ES-I3 (cell line): Measurements from ENCODE around the gene IDI2.

Source experiments
- H3K36me3 ChIP-seq: 2 replicates; pipeline ENCODE4 v1.6.1; 2013; ENCODE audit warnings: mild to moderate bottlenecking, low read length, control low read depth, moderate library complexity; ENCODE audit not compliant: insufficient read depth
- H3K4me1 ChIP-seq: 2 replicates; pipeline ENCODE4 v1.6.1; 2013; ENCODE audit warnings: mild to moderate bottlenecking, control low read depth, low read length; ENCODE audit not compliant: insufficient read depth
- H3K9ac ChIP-seq: 2 replicates; pipeline ENCODE4 v1.6.1; 2013; ENCODE audit warnings: low read depth, mild to moderate bottlenecking, low read length, moderate library complexity
- H3K9me3 ChIP-seq: 2 replicates; pipeline ENCODE4 v1.6.1; 2013; ENCODE audit warnings: mild to moderate bottlenecking, low read length, moderate library complexity; ENCODE audit not compliant: control insufficient read depth, insufficient read depth

Gene IDI2

DNA sequence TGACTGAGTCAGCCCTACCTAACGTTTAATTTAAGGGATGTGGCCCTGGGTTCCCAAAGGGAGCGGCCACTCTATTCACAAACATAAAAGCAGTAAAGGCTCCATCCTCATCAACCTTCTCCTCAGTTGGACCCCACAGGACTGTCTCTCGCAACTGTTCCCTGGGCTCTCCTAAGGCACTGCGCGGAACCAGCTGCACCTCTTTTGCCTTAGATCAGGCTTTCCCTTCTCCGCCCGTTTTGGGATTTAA, 38.1 kb downstream of the IDI2 start:
- H3K4me1 ChIP-seq = peaks cover 3% of the 10 kb centered on the region; the same call in 1 of the 2 replicates
- peaks cover 2% of the 10 kb centered on the region; the same call in 1 of the 2 replicates for H3K9me3 ChIP-seq
- H3K36me3 ChIP-seq = peaks cover under 1% of the 10 kb centered on the region; the same call in 1 of the 2 replicates
- peak overlapping the region; percentile 95 for H3K9ac ChIP-seq

DNA sequence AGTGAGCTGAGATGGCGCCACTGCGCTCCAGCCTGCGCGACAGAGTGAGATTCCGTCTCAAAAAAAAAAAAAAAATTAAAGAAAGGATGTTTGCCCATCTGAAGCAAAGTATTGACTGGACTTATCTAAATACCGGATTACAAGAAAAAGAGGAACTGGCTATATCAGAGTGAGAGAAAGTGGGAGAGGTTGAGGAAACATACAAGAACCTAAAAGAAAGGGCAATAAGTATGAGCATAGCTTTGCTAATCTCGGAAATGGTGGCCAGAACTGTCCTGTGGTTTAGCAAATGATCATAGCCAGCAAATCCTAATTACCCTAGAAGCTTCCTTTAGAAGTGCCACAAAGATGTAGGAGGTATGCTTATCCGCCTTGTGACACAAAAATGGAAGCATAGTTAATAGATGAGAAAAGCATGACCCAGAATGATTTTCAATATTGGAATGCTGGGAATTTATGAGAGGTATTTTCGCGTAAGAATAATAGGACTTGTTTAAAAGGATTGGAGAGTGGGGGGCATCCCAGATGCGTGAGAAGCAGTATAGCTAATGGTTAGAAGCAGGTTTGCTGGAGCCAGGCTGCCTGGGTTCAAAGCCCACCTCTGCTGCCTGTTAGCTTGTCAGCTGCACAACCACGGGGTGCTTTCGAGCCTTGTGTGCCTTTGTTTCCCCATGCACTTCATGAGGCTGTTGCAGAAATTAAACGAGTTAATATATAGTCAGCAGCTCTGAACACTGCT, 38.6 kb downstream of the IDI2 start:
- Histone ChIP-seq H3K9me3 (peaks cover 2% of the 10 kb centered on the region; the same call in 1 of the 2 replicates), H3K9ac (peak overlapping the region; percentile 95), H3K36me3 (no peaks in the 10 kb centered on the region), H3K4me1 (peaks cover 3% of the 10 kb centered on the region; the same call in 1 of the 2 replicates)

DNA sequence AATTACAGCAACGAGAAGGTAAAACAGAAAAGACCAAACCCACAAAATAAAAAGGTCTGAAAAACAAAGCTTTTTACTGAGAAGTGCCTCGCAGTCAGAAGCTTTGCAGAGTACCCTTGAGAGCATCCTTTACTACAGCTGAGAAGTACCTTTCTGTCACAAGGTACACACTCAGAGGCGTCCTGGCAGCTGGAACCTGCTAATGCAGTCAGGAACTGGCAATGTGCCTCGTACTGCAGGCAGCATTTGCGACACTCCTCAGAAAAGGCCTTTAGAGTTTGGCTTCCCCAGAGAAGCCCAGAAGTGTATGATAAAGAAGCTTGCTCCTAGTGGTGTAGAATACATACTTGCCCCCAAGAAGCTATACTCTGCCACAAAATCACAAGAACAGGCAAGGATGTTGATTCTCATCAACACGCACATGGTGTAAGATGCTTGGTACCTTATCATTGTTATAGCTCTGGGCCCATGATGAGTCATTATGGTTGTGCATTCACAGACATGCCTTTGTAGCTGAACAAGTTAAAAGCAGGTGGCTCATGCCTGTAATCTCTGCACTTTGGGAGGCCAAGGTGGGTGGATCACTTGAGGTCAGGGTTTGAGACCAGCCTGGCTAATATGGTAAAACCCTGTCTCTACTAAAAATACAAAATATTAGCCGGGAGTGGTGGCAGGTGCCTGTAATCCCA, 39.4 kb downstream of the IDI2 start:
- Histone ChIP-seq H3K4me1 (peaks cover 3% of the 10 kb centered on the region; the same call in 1 of the 2 replicates), H3K9ac (no peak overlapping the region), H3K36me3 (no peaks in the 10 kb centered on the region), H3K9me3 (peaks cover 2% of the 10 kb centered on the region; the same call in 1 of the 2 replicates)

DNA sequence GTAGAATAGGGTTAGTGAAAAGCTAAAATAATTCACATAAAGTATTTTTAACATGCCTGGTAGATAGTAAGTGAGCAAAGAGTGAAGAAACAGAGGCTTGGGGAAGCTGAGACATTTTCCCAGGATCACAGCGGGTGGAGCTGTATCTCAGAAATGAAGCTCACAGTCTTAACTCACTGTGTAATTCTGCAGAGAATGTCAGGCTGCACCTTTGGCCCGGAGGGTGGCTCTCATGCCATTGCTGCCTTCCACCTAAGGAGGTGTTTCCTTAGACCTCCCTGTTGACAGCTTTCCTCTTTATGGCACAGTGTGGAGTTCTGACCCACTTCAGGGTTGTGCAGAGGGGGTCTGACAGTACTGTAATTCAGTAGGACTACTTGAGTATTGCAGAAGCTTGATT, 40.3 kb downstream of the IDI2 start:
- Histone ChIP-seq H3K9ac (no peak overlapping the region), H3K4me1 (peaks cover 3% of the 10 kb centered on the region; the same call in 1 of the 2 replicates), H3K36me3 (no peaks in the 10 kb centered on the region), H3K9me3 (peaks cover 11% of the 10 kb centered on the region)

DNA sequence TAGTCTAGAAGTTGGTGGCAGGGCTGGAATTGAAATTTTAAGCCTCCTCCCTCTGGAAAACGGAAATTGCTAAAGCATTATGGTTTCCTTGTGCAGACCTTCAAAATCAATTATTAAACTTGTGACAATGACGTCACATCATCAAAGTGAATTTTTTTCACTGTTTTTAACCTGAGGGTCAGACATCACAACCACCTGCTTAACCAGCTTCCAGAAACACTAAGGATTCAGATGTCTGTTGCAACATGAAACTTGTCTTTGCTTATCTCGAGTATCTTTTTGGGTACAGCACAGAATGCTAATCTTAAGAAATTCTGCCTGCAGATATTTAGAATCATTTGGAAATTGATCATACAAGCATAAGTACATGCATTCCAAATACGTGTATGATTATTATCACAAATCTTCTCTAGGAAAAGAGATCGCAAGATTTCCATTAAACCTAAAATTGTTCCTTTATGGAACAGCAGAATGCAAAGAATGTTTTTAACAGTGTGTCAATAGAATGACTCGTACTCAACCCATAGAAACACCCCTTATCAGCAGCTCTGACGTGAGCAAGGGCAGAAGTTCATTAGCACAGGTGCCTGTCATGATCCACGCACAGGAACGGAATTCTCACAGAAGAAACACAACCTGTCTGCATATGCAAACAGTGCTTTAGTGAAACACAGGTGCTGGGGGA, 41.5 kb downstream of the IDI2 start:
- Histone ChIP-seq H3K4me1 (0 out of 2 replicates have a peak, but pooled peaks cover 3% of the 10 kb centered on the region), H3K36me3 (no peaks in the 10 kb centered on the region), H3K9ac (no peak overlapping the region), H3K9me3 (peaks cover 22% of the 10 kb centered on the region)

DNA sequence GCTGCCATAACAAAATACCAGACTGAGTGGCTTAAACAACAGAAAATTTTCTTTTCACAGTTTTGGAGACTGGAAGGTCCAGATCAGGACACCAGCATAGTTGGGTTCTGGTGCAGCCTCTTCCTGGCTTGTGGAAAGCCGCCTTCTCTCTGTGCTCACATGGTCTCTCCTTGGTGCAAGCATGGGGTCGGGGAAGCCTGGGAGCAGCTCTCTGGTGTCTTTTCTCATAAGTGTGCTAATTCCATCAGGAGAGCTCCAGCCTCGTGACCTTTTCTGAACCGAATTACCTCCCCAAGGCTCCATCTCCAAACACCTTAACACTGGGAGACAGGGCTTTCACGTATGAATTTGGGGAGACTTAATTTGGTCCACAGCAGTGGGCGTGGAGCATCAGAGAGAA, 42.3 kb downstream of the IDI2 start:
- Histone ChIP-seq H3K9ac (no peak overlapping the region), H3K4me1 (0 out of 2 replicates have a peak, but pooled peaks cover 3% of the 10 kb centered on the region), H3K36me3 (no peaks in the 10 kb centered on the region), H3K9me3 (peaks cover 28% of the 10 kb centered on the region)

DNA sequence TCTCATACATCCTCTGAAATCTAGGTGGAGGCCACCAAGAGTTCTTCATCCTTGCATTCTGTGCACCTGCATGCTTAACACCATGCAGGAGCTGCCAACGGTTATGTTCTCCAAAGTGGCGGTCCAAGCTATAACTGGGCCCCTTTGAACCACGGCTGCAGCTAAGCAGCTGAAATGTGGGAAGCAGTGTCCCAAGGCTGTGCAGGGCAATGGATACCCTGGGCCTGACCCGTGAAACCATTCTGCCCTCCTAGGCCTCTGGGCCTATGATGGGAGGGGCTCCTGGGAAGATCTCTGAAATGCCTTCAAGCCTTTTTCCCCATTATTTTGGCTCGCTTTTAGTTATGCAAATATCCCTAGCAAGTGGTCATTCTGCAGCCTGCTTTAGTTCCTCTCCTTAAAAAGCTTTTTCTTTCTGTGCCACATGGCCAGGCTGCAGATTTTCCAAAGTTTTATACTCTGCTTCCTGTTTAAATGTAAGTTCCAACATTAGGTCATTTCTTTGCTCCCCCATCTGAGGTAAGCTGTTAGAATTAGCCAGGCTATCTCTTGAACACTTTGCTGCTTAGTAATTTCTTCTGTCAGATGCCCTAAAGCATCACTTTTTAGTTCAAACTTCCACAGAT, 45.1 kb downstream of the IDI2 start:
- Histone ChIP-seq H3K9me3 (peaks cover 31% of the 10 kb centered on the region), H3K4me1 (no peaks in the 10 kb centered on the region), H3K36me3 (no peaks in the 10 kb centered on the region), H3K9ac (no peak overlapping the region)

DNA sequence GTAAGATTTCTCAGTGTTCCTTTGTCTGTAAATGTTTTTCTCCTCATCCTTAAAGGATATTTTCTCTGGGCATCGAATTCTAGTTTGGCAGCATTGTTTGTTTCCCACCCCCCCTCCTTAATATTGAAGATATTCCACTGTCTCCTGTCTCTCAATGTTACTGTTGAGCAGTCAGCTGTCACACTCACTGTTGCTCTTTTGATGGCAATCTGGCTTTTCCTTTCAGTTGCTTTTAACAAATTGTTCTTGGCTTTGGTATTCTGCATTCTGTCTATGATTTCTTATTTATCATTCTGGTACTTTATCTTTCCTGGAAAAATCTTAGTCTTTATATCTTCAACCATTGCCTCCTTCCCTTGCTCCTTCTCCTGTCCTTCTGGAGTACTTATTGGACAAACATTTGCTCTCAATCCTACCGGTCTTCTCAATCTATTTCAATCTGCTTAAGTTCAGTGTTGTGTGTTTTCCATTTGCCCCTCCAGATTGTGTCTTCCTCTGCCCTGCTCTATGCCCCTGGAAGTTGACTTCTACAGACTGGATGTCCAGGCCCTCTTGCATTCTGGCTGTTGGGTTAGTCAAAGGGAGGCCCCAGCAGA, 46.7 kb downstream of the IDI2 start:
- no peak overlapping the region for H3K9ac ChIP-seq
- H3K4me1 ChIP-seq = no peaks in the 10 kb centered on the region
- H3K9me3 ChIP-seq = peaks cover 31% of the 10 kb centered on the region
- no peaks in the 10 kb centered on the region for H3K36me3 ChIP-seq

DNA sequence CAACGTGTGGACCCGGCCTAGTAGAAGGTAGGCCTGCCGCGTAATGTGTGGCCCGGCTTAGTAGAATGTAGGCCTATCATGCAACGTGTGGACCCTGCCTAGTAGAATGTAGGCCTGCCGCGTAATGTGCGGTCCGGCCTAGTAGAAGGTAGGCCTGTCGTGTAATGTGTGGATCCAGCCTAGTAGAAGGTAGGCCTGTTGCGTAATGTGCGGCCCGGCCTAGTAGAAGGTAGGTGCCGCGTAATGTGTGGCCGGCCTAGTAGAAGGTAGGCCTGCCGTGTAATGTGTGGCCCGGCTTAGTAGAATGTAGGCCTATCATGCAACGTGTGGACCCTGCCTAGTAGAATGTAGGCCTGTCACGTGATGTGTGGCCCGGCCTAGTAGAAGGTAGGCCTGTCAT, 49.3 kb downstream of the IDI2 start:
- Histone ChIP-seq H3K36me3 (no peaks in the 10 kb centered on the region; the same call in 1 of the 2 replicates), H3K9ac (no peak overlapping the region), H3K4me1 (no peaks in the 10 kb centered on the region), H3K9me3 (peaks cover 32% of the 10 kb centered on the region)

DNA sequence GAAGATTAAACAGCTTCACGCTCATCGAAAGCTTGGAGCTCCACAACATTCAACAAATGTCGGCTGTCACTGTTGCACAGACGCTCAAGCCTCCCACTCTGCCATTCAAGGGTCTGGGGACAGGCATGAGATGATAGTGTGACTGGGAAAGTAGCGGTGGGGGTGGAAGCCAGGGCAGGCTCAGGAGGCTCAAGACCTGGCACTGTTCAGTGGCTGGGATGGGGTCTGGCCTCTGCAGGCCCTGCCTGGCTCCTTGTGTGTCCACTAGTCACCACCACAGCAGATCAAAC, 50.9 kb downstream of the IDI2 start:
- no peaks in the 10 kb centered on the region for H3K4me1 ChIP-seq

DNA sequence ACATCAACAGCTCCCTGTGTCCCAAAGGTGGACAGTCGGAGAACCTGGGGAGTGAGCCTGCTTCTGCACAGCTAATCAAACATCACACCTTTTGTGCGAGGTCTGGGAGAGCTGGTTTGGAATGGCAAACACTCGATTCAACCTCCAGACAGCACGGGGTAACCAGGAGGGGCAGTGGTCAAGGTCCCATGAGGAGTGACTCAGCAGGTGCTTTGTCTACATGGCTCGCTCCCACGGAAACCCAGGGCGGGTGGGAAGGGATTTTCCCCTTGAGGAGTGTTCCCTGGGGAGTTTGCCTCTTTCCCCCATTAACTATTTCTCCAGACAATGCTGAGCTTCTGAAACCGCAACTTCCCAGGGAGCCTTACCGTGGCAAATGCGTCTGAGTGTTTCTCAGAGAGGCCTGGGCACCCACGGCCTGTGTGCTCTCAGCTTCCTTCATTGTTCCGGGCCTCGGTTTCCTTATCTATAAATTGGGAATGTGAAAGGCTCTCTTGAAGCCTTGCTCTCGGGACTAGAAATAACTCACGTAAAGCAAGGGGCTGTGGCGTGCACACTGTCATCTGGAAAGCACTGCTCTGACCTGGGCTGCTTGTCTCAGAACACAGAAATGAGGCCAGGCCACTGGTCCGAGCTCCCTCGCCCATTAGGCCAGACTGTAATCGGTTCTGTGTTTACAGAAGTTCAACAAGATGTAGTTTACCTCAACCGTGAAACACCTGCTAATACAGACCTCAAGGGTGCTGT, 51.4 kb downstream of the IDI2 start:
- H3K9ac ChIP-seq = no peak overlapping the region
- H3K4me1 ChIP-seq = no peaks in the 10 kb centered on the region
- no peaks in the 10 kb centered on the region; the same call in 1 of the 2 replicates for H3K36me3 ChIP-seq

More for the DNA sequence above, 50.9 kb downstream of the IDI2 start:
- peaks cover 17% of the 10 kb centered on the region for H3K9me3 ChIP-seq
- H3K9ac ChIP-seq = no peak overlapping the region
- H3K36me3 ChIP-seq = no peaks in the 10 kb centered on the region; the same call in 1 of the 2 replicates

DNA sequence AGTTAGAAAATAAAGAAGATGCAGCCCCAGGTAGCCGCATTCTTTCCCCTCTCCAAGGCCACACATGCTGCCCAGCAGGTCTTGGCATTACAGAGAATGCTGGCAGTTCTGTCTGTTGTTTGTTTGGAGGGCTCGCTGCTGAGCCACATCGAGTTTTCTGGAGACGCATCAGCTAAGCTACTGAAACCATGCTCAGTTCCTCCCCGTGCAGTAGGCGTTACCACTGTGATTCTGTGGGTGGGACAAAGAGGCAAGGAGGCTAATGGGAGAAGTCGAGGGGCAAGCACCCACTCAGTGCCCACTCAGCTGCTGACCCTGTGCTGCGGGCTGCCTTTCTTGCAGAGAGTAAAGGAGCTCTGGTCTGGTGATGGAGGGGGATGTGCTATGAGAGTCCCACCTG, 52.9 kb downstream of the IDI2 start:
- Histone ChIP-seq H3K4me1 (no peaks in the 10 kb centered on the region), H3K9ac (no peak overlapping the region), H3K36me3 (no peaks in the 10 kb centered on the region; the same call in 1 of the 2 replicates), H3K9me3 (peaks cover 7% of the 10 kb centered on the region; the same call in 1 of the 2 replicates)

More for the DNA sequence above, 51.4 kb downstream of the IDI2 start:
- peaks cover 13% of the 10 kb centered on the region for H3K9me3 ChIP-seq

DNA sequence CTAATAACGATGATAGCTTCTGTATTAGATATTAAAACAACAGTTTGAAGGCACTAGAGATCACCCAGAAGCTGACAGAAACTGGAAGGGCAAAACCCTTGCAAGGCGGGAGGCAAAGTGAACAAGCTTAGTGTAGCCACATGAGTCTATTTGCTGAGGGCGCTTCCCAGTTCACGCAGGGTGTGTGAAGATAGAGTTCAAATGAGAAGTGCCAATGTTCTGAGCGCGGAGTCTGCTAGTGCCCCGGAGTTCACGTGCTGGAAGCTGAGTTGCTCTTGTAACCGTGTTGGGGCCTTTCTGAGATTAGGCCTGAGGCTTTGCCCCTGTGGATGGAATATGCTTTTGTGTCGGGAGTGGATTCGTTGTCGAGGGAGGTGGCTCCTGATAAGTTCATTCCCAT, 54.0 kb downstream of the IDI2 start:
- Histone ChIP-seq H3K36me3 (no peaks in the 10 kb centered on the region; the same call in 1 of the 2 replicates), H3K9me3 (peaks cover 5% of the 10 kb centered on the region; the same call in 1 of the 2 replicates), H3K4me1 (no peaks in the 10 kb centered on the region), H3K9ac (no peak overlapping the region)
